NT2/D1 (cell line): ENCODE data around the gene FARS2.

Source experiments
- SUZ12 ChIP-seq: IDR thresholded peaks from 2 replicates; pipeline ENCODE4 v1.6.1; 2011; ENCODE audit not compliant: insufficient read length, insufficient read depth; ENCODE audit errors: extremely low read depth
- YY1 ChIP-seq: IDR thresholded peaks from 2 replicates; pipeline ENCODE4 v1.6.1; 2011; ENCODE audit not compliant: insufficient read length, insufficient read depth
- ZNF274 ChIP-seq: IDR thresholded peaks from 2 replicates; pipeline ENCODE4 v1.6.1; 2011; ENCODE audit warnings: mild to moderate bottlenecking, low read depth, low read length

- TF ChIP-seq YY1 (no peak), SUZ12 (no peak), ZNF274 (no peak)
These were observed 467.2 kb downstream of the FARS2 start for GRCh38 chr6:5728351-5729079.
